HG03095 (cell line): Measurements from ENCODE around the gene PCNX2.

ENCODE experiments used
- ATAC-seq: cut with Tn5 transposase; IDR thresholded peaks from one replicate; pipeline ENCODE4 v1.9.1; 2021; ENCODE audit warnings: moderate library complexity; ENCODE audit not compliant: unreplicated experiment

Gene PCNX2

DNA sequence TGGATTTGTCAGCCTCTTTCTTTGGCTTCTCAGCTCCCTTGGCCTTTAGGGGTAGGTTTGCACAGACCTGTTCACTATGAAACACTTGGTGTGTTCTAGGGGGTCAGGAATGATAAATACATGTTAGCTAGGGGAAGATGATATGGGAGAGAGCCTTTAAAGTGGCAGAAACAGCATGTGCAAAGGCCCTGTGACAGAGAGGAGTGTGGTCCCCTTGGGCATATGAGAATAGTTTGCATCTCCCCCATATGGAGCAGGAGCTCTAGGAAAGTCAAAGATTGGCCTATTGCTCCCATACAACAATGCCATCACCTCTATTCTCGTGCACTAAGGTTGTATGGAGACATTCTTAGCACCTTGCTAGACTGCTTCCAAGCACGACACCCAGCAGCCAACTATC lies 355.8 kb downstream of the PCNX2 start:
- ATAC-seq: no peak

DNA sequence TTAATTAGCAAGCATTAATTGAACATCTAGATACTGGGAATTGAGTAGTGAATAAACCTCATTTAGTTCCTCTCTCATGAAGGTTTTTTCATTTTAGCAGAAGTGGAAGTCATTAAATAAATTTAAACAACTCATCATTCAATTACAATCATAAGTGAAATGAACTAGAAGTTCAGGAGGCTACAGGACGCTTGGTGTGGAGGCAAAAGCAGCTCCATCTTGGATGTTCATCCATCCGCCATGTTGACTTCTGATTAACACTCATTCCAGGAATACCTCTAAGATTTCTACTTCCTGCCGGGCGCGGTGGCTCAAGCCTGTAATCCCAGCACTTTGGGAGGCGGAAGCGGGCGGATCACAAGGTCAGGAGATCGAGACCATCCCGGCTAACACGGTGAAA lies 356.6 kb downstream of the PCNX2 start:
- ATAC-seq: no peak

DNA sequence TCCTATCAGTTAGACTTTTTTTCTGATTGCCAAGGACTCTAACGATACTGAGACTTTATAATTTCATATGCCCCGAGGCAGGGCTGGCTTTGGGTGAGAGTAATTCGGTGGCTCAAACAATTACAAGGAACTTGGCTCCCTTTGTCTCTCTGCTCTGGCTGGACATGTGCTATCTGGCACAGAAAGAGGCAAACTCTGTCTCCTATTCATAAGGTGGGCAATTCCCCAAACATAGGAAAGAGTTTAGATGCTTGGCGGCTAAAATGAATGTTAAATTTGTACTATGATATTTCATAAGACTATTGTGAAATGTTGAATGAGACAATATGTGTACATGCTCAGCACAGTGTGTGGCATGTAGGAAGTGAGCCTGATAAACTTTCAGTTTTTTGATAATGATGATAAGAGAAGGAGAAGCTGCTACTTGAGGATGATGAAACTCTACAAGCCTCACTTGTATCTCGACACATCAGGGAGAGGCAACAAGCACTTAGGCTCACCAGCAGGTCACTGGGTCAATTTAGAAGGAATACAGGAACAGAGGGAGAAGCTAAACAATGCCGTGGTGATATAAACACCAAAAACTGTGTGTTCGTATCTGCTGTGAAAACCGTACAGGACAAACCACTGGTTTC lies 357.7 kb downstream of the PCNX2 start:
- ATAC-seq: no peak

DNA sequence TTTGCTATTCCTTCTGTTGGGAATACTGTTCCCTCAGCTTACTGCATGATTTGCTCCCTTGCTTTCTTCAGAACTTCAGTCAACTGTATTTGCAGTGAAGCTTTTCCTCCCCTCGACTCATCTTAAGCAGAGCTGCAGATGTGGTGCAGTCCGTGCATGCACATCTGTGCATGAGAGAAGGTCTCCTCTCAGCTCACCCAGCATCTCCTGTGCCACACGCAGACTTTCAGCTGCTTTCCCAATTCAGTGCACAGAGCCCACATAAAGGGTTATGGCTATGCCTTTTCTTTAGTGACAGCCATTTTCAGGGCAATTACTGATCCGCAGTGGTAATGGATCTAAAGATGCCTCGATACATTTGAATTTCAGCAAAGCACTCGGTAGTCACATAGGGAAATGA lies 358.6 kb downstream of the PCNX2 start:
- no peak for ATAC-seq
